Ovary (tissue), 9 donors: ENCODE data around the gene ZNG1F. TPM values are rescaled to one million over a fixed set of nuclear protein-coding genes. Genes with fewer than 3 reads are reported as not detected.
"Not testable (repeated sequence)": the region's sequence is repeated elsewhere in the genome, so short reads cannot be mapped to it uniquely, and the experiment has no call there.

Experiments
- DNase-seq, 5 donors: peaks; one replicate each; pipeline ENCODE4 v3.0.0-alpha.2; 2019 to 2020
- H3K27ac ChIP-seq, 2 donors: fragments of 200-600 bp; one replicate each; pipeline versions ENCODE4 v1.5.1 to v1.8.0; 2019 to 2022
- H3K27me3 ChIP-seq: fragments of 200-600 bp; one replicate; pipeline ENCODE4 v1.8.0; 2022
- H3K36me3 ChIP-seq: fragments of 200-600 bp; sonication (generic); one replicate; pipeline ENCODE4 v1.5.1; 2019
- H3K4me1 ChIP-seq: one replicate; pipeline ENCODE4 v1.8.1; 2013; ENCODE audit warnings: mild to moderate bottlenecking, moderate library complexity; ENCODE audit not compliant: insufficient read depth
- H3K4me3 ChIP-seq: fragments of 200-600 bp; sonication (generic); one replicate; pipeline ENCODE4 v1.5.1; 2017
- H3K9me3 ChIP-seq, 2 donors: fragments of 200-600 bp in 1 of 2; sonication (generic) in 1 of 2; one replicate each; pipeline versions ENCODE4 v1.5.1 to v1.8.1; 2013 to 2019; ENCODE audit warnings: mild to moderate bottlenecking in 1 of 2, moderate library complexity in 1 of 2
- CTCF ChIP-seq, 3 donors: fragments of 450-650 bp in 2 of 3; fragments of 200-600 bp in 1 of 3; IDR thresholded peaks; one replicate each; pipeline versions ENCODE4 v1.5.1 to v1.8.0; 2016 to 2022; ENCODE audit warnings: antibody characterized with exemption in 3 of 3, mild to moderate bottlenecking in 1 of 3
- POLR2A ChIP-seq: fragments of 450-650 bp; IDR thresholded peaks from one replicate; pipeline ENCODE4 v1.6.1; 2017; ENCODE audit warnings: antibody characterized with exemption, mild to moderate bottlenecking, moderate library complexity
- WGBS, 3 donors: extraction: QIAGEN DNeasy Blood & Tissue Kit in 1 of 3; methylation state at CpG; one replicate each; pipeline versions ENCODE4 v1.1.5 to v1.1.7; 2013 to 2017; 5-methylcytosine and 5-hydroxymethylcytosine counted together
- intact Hi-C, 4 donors: fragments of 100-400 bp; cut with DNase I; formaldehyde crosslinking; loops; one replicate each; pipeline versions ENCODE4 v1.11.0 to v1.15.1; 2022 to 2023
- polyA plus RNA-seq, 2 donors: library from polyadenylated mRNA; stranded (reverse); fragments of 200-250 nt in 1 of 2; fragments of 350-450 nt in 1 of 2; fragmentation: Illumina TruSeq in 1 of 2; extraction: RNeasy Lipid Tissue Mini Kit (QIAGEN cat#74804) in 1 of 2; gene quantifications; one replicate each; pipeline ENCODE4 v1.2.3, GENCODE V29; 2013 to 2014
- total RNA-seq, 7 donors: library from RNA; depleted of rRNA in 2 of 7; stranded (reverse); fragments of >200 nt in 2 of 7; fragmentation: NEBNext Ultra II Directional in 3 of 7; extraction: Animal tissue kit (Norgen Biotek cat#: 25700) in 3 of 7; gene quantifications; one replicate each; pipeline versions ENCODE4 v1.1.0 to v1.2.4, GENCODE V29; 2016 to 2023
- donor health status: DM: no; HTN: no; CAD: no; lungs with moderate emphysema.
- donor health status: DM: no; HTN: no; CAD: no.
- donor health status: Bipolar disorder and iron deficiency.
- donor health status: DM: yes; HTN: yes; CAD: no.
- donor health status: DM: no; HTN: no; CAD: no.
- donor health status: DM: yes; HTN: yes; CAD: no.

ZNG1F gene
- total and polyA plus RNA-seq, 9 donors: 3.8 to 14.1 (median 6.7) TPM

- WGBS, 3 donors: 58 to 64% (median 59%) methylated on average over 7 of the region's 7 CpGs
These were observed 40.6 kb upstream of the ZNG1F start for GRCh38 chr9:41229408-41230401.

GRCh38 chr9:41219831-41220230 lies 30.7 kb upstream of the ZNG1F start:
- H3K36me3 ChIP-seq, H3K4me3 ChIP-seq, H3K9me3 ChIP-seq, DNase-seq, H3K27ac ChIP-seq, H3K4me1 ChIP-seq, H3K27me3 ChIP-seq, intact Hi-C loops: not testable (repeated sequence)
- WGBS, 3 donors: 79 to 93% (median 86%) methylated on average over 3 of the region's 4 CpGs

More at GRCh38 chr9:41229408-41230401, 40.6 kb upstream of the ZNG1F start:
- Histone ChIP-seq H3K36me3 (no peaks in the 10 kb centered on the region), H3K4me3 (no peak overlapping the region), H3K9me3 (no peaks in the 10 kb centered on the region), H3K4me1 (no peaks in the 10 kb centered on the region), H3K27ac (no peak overlapping the region), H3K27me3 (no peaks in the 10 kb centered on the region)
- TF ChIP-seq POLR2A (no peak), CTCF (IDR thresholded peaks at IDR 0.05) (no peak)
- intact Hi-C loops: no loop called here
- peak in 4 of 5 donors; percentile 19 to 38 (median 20) for DNase-seq

GRCh38 chr9:41188439-41188838 lies 678 bp downstream of the ZNG1F start:
- H3K36me3 ChIP-seq, H3K27ac ChIP-seq, DNase-seq, H3K27me3 ChIP-seq, H3K4me3 ChIP-seq, intact Hi-C loops, H3K9me3 ChIP-seq, H3K4me1 ChIP-seq: not testable (repeated sequence)
- no CpG with 5 or more reads among the region's 11 CpGs for WGBS, 3 donors

- H3K9me3 ChIP-seq, H3K4me1 ChIP-seq, H3K27ac ChIP-seq, H3K36me3 ChIP-seq, DNase-seq, intact Hi-C loops, H3K4me3 ChIP-seq, H3K27me3 ChIP-seq: not testable (repeated sequence)
- WGBS, 3 donors: 55 to 83% (median 65%) methylated on average over 1 to 3 of the region's 4 CpGs
These were observed 14.1 kb downstream of the ZNG1F start for GRCh38 chr9:41174994-41175393.

GRCh38 chr9:41150116-41150515 lies 39.0 kb downstream of the ZNG1F start:
- H3K4me1 ChIP-seq, H3K27ac ChIP-seq, H3K27me3 ChIP-seq, H3K9me3 ChIP-seq, DNase-seq, H3K36me3 ChIP-seq, H3K4me3 ChIP-seq, intact Hi-C loops: not testable (repeated sequence)
- WGBS, 3 donors: 81 to 90% (median 89%) methylated on average over 12 to 15 of the region's 18 CpGs

GRCh38 chr9:41141878-41142277 lies 47.2 kb downstream of the ZNG1F start:
- H3K4me3 ChIP-seq, H3K27me3 ChIP-seq, DNase-seq, H3K27ac ChIP-seq, intact Hi-C loops, H3K36me3 ChIP-seq, H3K4me1 ChIP-seq, H3K9me3 ChIP-seq: not testable (repeated sequence)
- 87 to 100% (median 95%) methylated on average over 2 of the region's 2 CpGs for WGBS, 3 donors

- intact Hi-C loops, H3K4me3 ChIP-seq, H3K36me3 ChIP-seq, H3K9me3 ChIP-seq, H3K27ac ChIP-seq, H3K4me1 ChIP-seq, DNase-seq, H3K27me3 ChIP-seq: not testable (repeated sequence)
- 38 to 100% methylated on average over 1 of the region's 15 CpGs; no CpG with 5 or more reads in 1 of the 3 donors for WGBS, 3 donors
These were observed 60.5 kb downstream of the ZNG1F start, which contains the start of gene FOXD4L6 for GRCh38 chr9:41128581-41128980. FOXD4L6 (minus strand) TSS chr9:41128681; CDS start chr9:41128383, 298 bp downstream.

- H3K4me3 ChIP-seq, H3K36me3 ChIP-seq, H3K27me3 ChIP-seq, H3K4me1 ChIP-seq, intact Hi-C loops, H3K9me3 ChIP-seq, H3K27ac ChIP-seq, DNase-seq: not testable (repeated sequence)
- WGBS, 3 donors: 7% methylated on average over 10 to 14 of the region's 45 CpGs; no CpG with 5 or more reads in 1 of the 3 donors
These were observed 62.2 kb downstream of the ZNG1F start for GRCh38 chr9:41126746-41127446.

- not testable (repeated sequence) for H3K27me3 ChIP-seq
These were observed 63.2 kb downstream of the ZNG1F start for GRCh38 chr9:41125936-41126335.

GRCh38 chr9:41125109-41125658 lies 63.9 kb downstream of the ZNG1F start:
- intact Hi-C loops, H3K36me3 ChIP-seq, DNase-seq, H3K4me3 ChIP-seq, H3K4me1 ChIP-seq, H3K9me3 ChIP-seq, H3K27ac ChIP-seq, H3K27me3 ChIP-seq: not testable (repeated sequence)
- WGBS, 3 donors: no CpG with 5 or more reads among the region's 21 CpGs

More at GRCh38 chr9:41125936-41126335, 63.2 kb downstream of the ZNG1F start:
- H3K4me1 ChIP-seq, DNase-seq, H3K36me3 ChIP-seq, H3K9me3 ChIP-seq, intact Hi-C loops, H3K27ac ChIP-seq, H3K4me3 ChIP-seq: not testable (repeated sequence)
- 12 to 23% methylated on average over 3 of the region's 3 CpGs; no CpG with 5 or more reads in 1 of the 3 donors for WGBS, 3 donors
